NOMO-1 treated with DMSO at 0.1 percent for 48 hours (cell line): ENCODE data around the gene PLCB2.
A peak's percentile ranks its signal among the peaks of the same experiment; 100 is the strongest.

ENCODE experiments used
- DNase-seq: peaks from one replicate; lab custom pipeline; 2025; ENCODE audit not compliant: unreplicated experiment; lab: John Stamatoyannopoulos, UW

The PLCB2 gene

GRCh38 chr15:40287968-40288367 is 19.8 kb downstream of the PLCB2 start:
- no peak for DNase-seq

- no peak for DNase-seq
Observed at GRCh38 chr15:40287505-40287904, 20.2 kb downstream of the PLCB2 start.

GRCh38 chr15:40286794-40287193 is 20.9 kb downstream of the PLCB2 start:
- DNase-seq = no peak

GRCh38 chr15:40286061-40286532 is 21.6 kb downstream of the PLCB2 start:
- DNase-seq = no peak

- DNase-seq = no peak
Observed at GRCh38 chr15:40285554-40286011, 22.2 kb downstream of the PLCB2 start.

GRCh38 chr15:40285151-40285550 is 22.6 kb downstream of the PLCB2 start:
- no peak for DNase-seq

- DNase-seq = no peak
Observed at GRCh38 chr15:40283615-40284300, 24.0 kb downstream of the PLCB2 start.

GRCh38 chr15:40282869-40283614 is 24.7 kb downstream of the PLCB2 start, which contains the start of gene ANKRD63:
ANKRD63 (minus strand) TSS chr15:40283064; CDS start chr15:40282586, 478 bp downstream.
- DNase-seq = peak; percentile 20

- DNase-seq = peak; percentile 17
Observed at GRCh38 chr15:40282147-40282868, 25.4 kb downstream of the PLCB2 start.

GRCh38 chr15:40281801-40282146 is 26.0 kb downstream of the PLCB2 start:
- DNase-seq = no peak

GRCh38 chr15:40281057-40281800 is 26.5 kb downstream of the PLCB2 start:
- no peak for DNase-seq

- no peak for DNase-seq
Observed at GRCh38 chr15:40280260-40281056, 27.3 kb downstream of the PLCB2 start.

GRCh38 chr15:40279437-40280141 is 28.1 kb downstream of the PLCB2 start:
- peak; percentile 25 for DNase-seq

- DNase-seq = no peak
Observed at GRCh38 chr15:40278026-40278425, 29.7 kb downstream of the PLCB2 start.

GRCh38 chr15:40277471-40277870 is 30.3 kb downstream of the PLCB2 start:
- peak; percentile 45 for DNase-seq

- no peak for DNase-seq
Observed at GRCh38 chr15:40276927-40277326, 30.8 kb downstream of the PLCB2 start.

- no peak for DNase-seq
Observed at GRCh38 chr15:40275954-40276353, 31.8 kb downstream of the PLCB2 start.

- no peak for DNase-seq
Observed at GRCh38 chr15:40275523-40275922, 32.2 kb downstream of the PLCB2 start.
